Dermis microvascular lymphatic vessel endothelial cell (primary cell): ENCODE data around the gene HPCAL1. TPM values are rescaled to one million over a fixed set of nuclear protein-coding genes. Genes with fewer than 3 reads are reported as not detected.

ENCODE experiments used
- DNase-seq, 2 donors: peaks; one replicate each; pipeline versions ENCODE4 v3.0.0 to v3.0.0-alpha.2; 2010; ENCODE audit warnings: low read depth in 2 of 2
- total RNA-seq: library from RNA; depleted of rRNA; stranded (reverse); fragments of >200 nt; gene quantifications from 2 replicates; pipeline ENCODE4 v1.2.1, GENCODE V29; 2014

Gene HPCAL1
- total RNA-seq, 1 donor from 2014 or later: 34.3 TPM

- no peak for DNase-seq
These were observed 32.5 kb downstream of the HPCAL1 start for GRCh38 chr2:10335046-10335840.

- no peak for DNase-seq
These were observed 33.6 kb downstream of the HPCAL1 start for GRCh38 chr2:10336283-10336682.

GRCh38 chr2:10337449-10338269 is 35.0 kb downstream of the HPCAL1 start:
- DNase-seq: no peak

- DNase-seq: no peak
These were observed 35.8 kb downstream of the HPCAL1 start for GRCh38 chr2:10338270-10339188.

DNA sequence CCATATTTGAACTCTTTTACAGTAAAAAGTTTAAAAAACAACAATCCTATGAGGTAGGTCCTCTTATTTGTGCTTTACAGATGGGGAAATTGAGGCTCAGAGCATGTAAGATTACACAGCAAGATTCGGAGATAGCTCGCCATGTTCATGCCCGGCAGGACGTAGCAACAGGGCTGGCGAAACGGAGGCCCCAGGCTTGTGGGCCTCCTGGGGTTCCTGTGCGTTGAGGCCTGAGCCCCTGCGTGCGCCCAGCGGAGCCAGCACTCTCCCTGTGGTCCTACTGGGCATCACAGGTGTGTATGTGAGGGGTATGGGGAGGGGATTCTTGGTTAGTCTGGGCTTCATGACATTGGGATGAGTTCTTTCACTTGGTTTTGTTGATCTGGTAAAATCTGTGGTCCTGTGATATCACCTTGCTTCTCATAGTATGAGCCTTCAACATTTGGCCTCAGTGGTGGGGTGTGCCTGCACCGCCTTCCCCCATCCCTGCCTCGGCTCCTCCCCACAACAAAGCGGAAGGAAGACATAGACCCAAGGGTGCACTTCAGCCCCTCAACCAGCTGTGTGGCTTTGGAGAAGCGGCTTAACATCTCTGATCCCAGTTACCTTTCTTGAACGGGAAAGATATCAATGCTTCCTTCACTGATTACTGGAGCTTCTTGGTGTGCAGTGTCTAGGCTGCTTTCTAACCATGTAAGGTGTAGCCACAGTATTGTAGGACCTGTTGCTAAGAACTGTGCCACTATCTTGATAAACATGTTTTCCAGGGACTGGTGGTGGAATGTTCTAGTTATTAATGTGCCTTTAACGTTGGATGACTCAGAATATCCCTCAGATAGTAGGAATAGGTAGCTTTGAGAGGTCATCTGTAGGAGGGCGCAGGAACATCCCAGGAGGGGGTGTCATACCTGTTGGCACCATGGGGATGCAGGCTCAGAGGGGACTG is 37.2 kb downstream of the HPCAL1 start:
- DNase-seq: no peak

- DNase-seq: no peak
These were observed 37.9 kb downstream of the HPCAL1 start for GRCh38 chr2:10340593-10340975.

GRCh38 chr2:10341193-10341592 is 38.5 kb downstream of the HPCAL1 start:
- DNase-seq: no peak

DNA sequence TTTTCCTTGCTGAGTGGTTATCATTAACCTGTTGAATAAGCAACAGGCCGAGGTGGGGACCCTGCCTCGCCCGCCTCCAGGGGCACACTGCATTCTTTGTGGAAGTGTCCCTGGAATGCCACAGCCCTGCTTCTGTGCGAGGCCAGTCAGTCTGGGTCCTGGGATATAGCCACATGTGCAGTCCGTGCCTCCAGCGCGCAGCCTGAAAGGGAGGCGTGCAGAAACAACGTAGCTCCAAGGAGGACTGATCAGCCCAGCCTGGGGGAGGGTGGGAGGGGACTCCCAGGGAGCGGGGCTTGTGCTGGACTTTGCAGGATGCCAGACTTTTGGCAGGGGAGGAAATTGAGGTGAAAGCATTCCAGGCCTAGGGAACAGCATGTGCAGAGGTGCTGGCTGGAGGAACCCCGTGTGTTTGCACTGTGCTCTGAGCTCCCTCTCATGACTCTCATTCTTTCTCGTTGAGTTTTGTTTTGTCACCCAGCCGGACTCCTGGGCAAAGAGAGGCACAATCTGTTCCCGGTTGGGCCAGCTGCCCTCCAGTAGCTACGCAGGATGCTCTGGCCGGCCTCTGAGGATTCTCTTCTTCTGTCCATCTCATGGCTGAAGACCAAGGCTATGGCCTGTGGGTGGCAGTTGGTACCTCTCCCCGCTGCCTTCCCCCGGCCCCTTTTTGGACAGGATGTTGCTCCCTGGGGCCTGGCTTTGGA is 39.7 kb downstream of the HPCAL1 start:
- no peak for DNase-seq

DNA sequence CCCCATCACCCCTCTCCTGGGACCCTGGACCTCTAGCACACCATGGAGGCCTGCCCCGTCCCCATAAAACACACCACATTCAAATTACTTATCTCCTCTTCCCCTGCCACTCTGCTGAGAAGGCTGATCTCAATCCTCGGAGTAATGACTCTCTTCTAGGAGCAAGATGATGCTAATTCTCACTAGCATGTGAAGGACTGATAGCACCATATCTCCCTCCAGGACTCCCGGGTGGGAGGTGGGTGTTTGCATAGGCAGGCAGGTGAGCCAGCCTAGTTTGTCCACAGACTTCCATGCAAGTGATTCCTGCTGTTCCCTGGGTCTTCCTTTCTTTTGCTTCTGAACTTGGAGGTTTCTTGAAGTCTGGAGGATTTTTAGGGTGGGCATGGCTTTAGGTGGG is 40.5 kb downstream of the HPCAL1 start:
- no peak for DNase-seq

DNA sequence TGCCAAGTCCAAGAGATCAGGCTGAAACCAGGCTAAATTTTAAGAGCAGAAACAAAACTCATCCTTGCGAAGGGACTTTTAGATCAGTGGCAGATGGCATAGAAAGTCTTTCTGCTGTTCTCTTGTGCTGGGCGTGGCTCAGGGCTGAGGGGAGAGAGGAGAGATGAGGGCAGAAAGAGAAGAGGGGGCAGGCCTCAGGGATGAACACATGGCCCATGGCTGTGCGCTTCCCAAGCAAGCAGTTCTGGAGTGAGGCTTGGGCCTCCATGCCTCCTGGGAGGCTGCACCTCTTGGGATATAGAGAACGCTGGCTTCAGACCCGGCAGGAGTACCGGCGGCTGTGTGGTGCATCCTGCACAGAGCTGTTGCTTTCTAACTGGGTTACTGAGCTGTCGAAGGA is 41.0 kb downstream of the HPCAL1 start:
- DNase-seq: no peak

GRCh38 chr2:10344105-10345066 is 41.7 kb downstream of the HPCAL1 start:
- no peak for DNase-seq

- DNase-seq: no peak
These were observed 42.4 kb downstream of the HPCAL1 start for GRCh38 chr2:10345126-10345525.

GRCh38 chr2:10345813-10346212 is 43.1 kb downstream of the HPCAL1 start:
- DNase-seq: peak in 1 of 2 donors; percentile 27

DNA sequence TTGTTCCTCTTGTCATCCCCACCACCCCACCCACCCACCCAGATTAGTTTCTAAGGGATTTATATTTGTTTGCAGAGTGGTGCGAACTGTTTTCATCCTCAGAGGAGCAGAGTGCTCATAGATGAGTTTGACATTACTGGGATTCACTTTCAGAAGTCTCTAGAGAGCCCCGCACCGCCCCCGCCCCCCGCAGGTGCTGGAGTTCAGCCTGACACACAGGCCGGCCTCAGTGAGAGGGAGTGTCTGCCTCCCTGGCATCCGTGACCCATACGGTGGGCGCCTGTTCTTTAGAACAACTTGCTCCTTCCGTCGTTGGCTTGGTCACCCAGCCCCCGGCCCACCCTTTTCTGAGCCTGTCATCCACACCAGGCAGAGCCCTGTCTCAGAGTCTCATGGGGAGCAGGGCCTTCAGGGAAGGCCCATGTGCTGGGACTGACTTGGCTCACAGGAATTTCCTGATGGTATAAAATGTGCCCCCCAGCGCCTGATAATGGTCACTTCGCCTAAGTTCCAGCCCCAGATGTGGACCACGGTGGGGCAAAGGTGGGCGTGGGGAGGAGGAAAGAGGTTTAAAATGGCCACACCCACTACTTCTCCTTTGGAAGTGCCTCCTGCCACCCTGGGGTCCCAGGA is 44.3 kb downstream of the HPCAL1 start:
- peak in 1 of 2 donors; percentile 36 for DNase-seq

DNA sequence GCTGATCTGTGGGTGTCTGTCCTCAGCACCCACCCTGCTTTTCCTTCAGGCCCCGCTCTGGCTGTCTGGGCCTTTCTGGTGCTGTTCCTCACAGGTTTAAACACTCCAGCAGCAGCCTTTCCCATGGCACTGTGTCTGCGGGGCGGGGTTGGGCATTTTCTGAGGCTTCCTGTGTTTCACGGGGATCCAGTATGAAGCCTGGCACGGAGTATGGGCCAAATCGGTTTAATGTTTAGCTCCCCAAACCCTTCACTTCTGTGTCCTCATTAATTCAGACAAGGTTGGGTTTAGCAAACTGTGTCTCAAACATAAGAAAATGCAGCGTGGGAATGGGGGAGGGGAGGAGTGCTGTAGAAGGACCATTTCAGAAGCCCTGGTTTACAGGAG is 44.9 kb downstream of the HPCAL1 start:
- DNase-seq: no peak

DNA sequence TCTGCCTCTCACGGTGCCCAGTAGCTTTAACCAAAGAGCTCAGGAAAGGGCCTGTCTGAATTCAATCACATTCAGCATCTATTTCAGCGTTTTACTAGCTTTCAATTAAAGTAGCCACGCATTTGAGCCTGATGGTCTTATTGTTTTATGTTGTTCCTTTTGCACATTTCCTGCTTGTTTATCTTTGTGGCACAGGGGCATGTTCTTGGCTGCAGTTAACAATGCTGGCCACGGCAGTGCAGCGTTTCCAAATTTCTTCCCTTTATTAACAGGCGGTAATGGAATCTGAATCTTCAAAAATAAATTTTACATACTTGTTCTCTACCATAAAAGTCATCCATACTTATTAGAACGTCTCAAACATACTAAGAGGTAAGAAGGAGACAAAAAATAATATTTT is 46.2 kb downstream of the HPCAL1 start:
- peak in 1 of 2 donors; percentile 28 for DNase-seq

GRCh38 chr2:10350761-10351160 is 48.1 kb downstream of the HPCAL1 start:
- DNase-seq: no peak

DNA sequence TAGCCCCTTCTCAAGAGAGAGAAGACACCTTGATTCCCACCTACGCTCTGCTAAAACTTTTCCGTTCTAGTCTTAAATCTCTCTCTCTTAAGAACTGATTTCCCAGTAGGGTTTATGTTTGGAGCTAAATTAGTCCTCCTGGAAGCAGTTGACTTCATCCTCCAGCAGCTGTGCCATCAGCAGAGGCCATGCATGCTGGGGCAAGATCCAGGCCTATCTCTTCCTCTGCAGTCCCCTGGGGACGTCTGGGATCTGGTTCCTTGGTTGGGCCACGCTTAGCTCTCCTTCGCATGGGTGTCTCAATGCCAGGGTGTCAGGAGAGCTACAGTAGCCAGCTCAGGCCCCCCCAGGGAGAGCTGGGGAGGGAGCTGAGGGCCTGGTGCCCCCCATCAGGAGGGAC is 49.7 kb downstream of the HPCAL1 start:
- DNase-seq: no peak
